Measurements from ENCODE around the gene SLC6A8.
"Not testable (repeated sequence)": the region's sequence is repeated elsewhere in the genome, so short reads cannot be mapped to it uniquely, and the experiment has no call there.

The SLC6A8 gene

GRCh38 chrX:153693216-153694086, 5.7 kb downstream of the SLC6A8 start:
- no peak for DNase-seq (ENCODE audit: low read depth)

GRCh38 chrX:153694256-153694655, 6.5 kb downstream of the SLC6A8 start:
- DNase-seq (ENCODE audit: low read depth), result not testable (repeated sequence)

DNA sequence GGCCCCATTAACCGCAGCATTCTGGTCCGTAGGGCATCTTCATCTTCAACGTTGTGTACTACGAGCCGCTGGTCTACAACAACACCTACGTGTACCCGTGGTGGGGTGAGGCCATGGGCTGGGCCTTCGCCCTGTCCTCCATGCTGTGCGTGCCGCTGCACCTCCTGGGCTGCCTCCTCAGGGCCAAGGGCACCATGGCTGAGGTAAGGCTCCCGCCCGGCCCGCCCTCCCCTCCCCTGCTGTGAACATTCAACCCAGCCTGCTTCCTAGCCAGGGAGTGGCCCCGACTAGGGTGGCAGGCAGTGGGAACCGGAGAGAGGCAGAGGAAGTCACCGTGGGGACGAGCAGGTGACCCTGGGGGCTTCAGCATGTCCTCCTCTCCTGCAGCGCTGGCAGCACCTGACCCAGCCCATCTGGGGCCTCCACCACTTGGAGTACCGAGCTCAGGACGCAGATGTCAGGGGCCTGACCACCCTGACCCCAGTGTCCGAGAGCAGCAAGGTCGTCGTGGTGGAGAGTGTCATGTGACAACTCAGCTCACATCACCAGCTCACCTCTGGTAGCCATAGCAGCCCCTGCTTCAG, 7.1 kb downstream of the SLC6A8 start:
- DNase-seq (ENCODE audit: low read depth), result no peak

GRCh38 chrX:153696100-153696499, 8.4 kb downstream of the SLC6A8 start:
- no peak for DNase-seq (ENCODE audit: low read depth)

DNA sequence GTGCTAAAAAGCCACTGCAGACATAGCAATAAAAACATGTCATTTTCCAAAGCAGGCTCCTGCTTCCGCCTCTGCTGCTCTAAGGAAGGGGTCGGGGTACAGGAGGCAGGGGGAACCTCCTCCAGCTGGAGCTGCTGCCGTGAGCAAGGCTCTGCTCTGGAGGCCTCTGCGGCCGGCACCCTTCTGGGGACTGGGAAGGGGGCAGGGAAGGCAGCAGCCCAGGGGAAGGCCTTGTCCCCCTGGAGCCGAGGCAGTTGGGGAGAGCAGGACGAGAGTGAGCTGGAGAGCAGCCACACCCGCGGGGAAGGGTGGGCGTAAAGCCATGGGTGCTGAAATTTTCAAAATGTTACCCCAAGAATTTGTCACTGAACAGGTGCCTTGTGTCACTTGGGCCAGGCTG, 8.8 kb downstream of the SLC6A8 start:
- not testable (repeated sequence) for DNase-seq (ENCODE audit: low read depth)

- DNase-seq (ENCODE audit: low read depth), result not testable (repeated sequence)
Measured at GRCh38 chrX:153696986-153697722, 9.4 kb downstream of the SLC6A8 start.

DNA sequence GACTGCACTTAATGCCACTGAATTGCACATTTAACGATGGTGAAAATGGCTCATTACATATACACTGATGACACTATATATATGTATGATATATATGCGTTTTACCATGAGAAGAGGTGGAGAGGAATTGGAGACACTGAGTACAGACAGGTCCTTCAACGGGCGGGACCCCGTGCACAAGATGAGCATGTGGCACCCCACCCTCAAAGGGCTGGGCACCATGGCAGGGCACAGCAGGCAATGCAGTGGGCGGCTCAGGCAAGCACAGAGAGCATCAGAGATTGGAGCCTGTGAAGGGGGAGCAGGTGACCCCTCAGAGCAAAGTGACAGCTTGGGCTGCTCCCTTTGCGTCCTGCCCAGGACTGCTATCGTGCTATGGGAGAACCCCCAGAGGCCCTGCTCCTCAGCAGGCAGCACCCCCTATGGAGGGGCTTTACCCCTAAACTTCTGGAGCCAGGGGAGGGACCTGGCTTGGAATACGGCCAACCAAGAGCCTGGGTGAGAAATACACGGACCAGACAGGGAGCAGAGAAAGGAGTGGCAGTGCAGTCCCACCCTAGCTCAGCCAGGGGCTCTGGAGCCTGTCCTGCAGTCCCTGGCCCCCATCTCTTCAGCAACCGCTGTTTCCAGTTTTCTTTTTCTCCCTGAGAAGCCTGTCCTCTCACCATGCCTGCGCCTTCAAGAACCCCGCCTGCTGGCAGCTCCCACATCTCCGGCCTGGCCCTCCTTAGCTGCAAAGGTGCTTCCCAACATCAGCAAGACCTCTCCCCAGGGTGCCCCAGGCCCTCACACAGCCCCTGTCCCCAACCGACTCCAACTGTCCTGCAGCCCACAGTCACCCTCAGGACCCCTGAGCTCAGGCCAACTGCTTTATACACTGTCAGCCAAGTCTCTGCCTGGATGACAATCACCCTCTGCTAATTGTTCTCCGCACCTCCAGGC, 10.5 kb downstream of the SLC6A8 start:
- no peak for DNase-seq (ENCODE audit: low read depth)

DNA sequence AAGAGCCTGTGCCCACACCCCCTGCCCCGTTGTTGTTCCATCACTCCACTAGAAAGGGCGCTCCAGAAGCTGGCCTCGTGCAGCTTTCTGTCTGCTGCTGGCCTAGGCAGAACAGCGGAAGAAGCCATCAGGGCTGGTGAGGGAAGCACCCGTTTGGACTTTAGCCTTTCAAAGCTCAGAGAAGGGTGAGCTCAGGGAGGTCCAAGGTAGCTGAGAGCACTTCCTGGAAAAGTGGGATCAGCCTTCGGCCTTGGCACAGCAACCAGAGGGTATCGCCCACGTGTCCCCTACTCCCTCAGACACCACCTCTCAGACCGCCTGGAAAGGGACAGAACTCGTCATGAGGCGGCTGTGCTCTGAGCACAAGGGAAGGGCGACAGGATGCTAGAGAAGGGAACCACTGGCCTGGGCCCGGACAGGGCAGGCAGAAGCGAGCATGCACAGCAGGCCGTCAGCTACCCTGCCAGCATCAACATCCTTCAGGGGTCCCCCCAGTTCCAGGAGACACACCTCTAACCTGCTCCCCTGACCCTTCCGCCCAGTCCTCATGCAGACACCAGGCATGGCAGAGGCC, 11.6 kb downstream of the SLC6A8 start:
- DNase-seq (ENCODE audit: low read depth), result not testable (repeated sequence)

GRCh38 chrX:153699784-153700371, 12.2 kb downstream of the SLC6A8 start:
- DNase-seq (ENCODE audit: low read depth), result not testable (repeated sequence)

DNA sequence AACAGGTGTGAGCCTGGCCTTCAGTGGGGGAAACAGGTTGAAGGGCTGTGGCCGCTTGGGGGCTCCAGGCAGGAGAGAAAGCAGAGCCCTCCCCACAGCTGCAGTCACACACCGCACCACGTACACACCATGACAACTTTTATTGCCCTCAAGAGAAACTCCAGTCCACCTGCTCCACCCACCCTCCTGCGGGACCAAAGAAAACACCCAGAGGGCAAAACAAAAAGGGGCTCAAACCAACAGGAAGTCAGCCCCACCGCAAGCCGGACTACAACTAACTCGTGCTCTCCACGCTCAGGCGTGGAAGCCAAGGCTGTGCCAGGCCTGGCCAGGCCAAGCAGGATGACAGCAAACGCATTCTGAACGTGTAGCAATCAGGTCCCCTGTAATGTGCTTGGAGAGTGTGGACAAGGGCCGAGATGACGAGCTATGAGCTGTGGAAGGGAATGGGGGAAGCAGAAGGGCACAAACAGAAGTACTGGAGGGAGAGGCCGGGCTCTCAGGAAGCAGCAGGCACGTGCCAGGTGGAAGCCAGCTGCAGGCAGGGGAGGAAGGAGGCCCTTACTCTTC, 12.7 kb downstream of the SLC6A8 start:
- no peak for DNase-seq (ENCODE audit: low read depth)

GRCh38 chrX:153700967-153701366, 13.2 kb downstream of the SLC6A8 start:
- DNase-seq (ENCODE audit: low read depth), result no peak

DNA sequence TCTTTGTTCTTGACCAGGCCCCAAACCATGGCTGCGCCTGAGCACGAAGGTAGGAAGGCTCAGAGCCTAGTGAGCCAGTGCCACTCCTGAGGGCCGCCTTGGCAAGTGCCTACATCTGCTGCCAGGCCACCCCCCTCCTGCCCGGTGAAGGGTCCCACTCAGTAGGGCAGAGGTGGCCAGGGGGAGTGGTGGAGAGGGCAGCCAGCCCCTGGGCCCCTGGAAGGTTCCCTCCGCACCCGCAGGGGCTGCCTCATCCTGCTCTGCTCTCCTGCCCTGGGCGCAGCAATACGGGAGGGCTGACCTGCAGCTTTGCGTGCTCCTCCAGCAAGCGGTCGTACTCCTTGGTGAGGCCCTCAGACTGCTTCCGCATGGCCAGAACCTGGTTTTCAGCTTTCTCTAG, 14.0 kb downstream of the SLC6A8 start:
- no peak for DNase-seq (ENCODE audit: low read depth)

DNA sequence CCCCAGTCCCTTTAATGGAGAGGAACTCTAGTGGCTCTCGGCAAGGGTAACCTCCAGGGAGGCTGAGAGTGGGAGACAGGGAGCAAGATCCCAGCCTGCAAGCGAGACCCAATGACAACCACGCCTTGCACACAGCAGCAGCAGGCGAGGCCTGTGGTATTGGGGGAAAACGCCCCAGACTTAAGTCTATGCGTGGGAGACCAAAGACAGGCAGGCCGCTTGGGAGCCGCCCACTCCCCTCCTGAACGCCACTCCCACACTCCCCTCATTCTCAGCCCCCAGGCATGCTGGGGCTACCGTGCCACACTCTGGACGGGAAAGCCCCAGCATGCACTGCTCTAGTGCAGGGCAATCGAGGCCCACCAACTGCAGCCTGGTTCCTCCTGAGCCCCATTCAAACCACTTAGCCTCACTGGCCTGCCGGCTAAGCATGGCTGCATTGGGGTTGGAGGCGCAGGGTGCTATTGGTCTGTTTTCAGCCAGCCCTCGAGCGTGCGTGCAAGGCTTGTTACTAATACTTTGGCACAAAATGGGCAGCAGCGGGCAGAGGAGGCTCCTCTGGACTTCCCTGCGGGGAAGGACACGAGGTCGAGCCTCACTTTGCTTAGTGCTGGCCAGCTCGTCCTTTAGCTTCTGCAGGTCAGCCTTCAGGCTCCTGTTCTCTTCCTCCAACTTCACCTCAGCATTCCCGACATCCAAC, 14.8 kb downstream of the SLC6A8 start:
- no peak for DNase-seq (ENCODE audit: low read depth)

- DNase-seq (ENCODE audit: low read depth), result no peak
Measured at GRCh38 chrX:153703036-153703370, 15.3 kb downstream of the SLC6A8 start.

- DNase-seq (ENCODE audit: low read depth), result no peak
Measured at GRCh38 chrX:153704021-153704526, 16.3 kb downstream of the SLC6A8 start.

DNA sequence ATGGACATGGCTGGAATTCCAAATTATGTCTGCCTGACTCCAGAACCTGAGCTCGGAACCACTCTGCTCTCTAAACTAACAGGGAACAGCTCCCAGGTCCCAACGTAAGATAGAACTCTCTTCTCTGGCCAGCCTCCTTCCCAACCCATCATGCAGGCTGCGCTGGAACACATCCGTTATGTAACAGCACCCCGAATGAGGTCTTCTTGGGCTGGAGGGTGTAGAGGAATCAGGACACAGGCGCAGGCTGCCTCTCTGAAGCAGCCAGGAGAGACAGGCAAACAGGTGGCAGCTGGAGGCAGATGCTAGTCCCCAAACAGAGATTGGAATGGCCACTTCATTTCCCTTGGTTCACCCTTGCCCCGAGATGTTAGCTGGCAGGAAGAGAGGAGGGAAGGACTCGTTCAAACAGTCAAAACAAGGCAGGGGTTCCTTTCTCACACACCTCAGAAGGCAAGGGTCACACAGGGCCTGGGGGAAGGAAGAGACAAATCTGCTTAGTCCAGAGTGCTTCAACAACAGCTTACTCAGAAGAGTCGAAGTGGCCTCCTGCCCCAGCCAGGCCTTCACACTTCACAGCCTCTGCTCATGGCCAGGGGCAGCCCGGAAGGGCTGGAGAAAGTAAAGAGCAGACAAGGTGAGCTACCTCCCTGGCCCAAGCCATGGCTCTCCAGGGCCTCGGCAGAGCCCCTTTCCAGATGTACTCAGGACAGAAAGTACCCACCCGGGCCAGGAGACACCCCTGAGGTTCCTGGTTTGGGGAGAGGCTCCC, 17.1 kb downstream of the SLC6A8 start:
- DNase-seq (ENCODE audit: low read depth), result not testable (repeated sequence)

GRCh38 chrX:153705403-153706060, 17.8 kb downstream of the SLC6A8 start:
- DNase-seq (ENCODE audit: low read depth), result not testable (repeated sequence)

- DNase-seq (ENCODE audit: low read depth), result no peak
Measured at GRCh38 chrX:153706799-153707198, 19.1 kb downstream of the SLC6A8 start.

GRCh38 chrX:153707406-153707805, 19.7 kb downstream of the SLC6A8 start:
- DNase-seq (ENCODE audit: low read depth), result no peak
